Hepatocyte (in vitro differentiated cells): ENCODE measurements around the gene CACNA1C. TPM values are rescaled to one million over a fixed set of nuclear protein-coding genes. Genes with fewer than 3 reads are reported as not detected.

Experiments
- DNase-seq: peaks from one replicate; pipeline ENCODE4 v3.0.0-alpha.2; 2016; ENCODE audit warnings: low spot score
- H2AFZ ChIP-seq: fragments of 200-600 bp; sonication (generic); 2 replicates; pipeline ENCODE4 v1.6.0; 2016; ENCODE audit warnings: antibody characterized with exemption, mild to moderate bottlenecking
- H3K27ac ChIP-seq: fragments of 200-600 bp; sonication (generic); 2 replicates; pipeline ENCODE4 v1.5.1; 2016; ENCODE audit warnings: mild to moderate bottlenecking
- H3K27me3 ChIP-seq: fragments of 200-600 bp; sonication (generic); 2 replicates; pipeline ENCODE4 v1.6.1; 2016
- H3K36me3 ChIP-seq: fragments of 200-600 bp; sonication (generic); replicated peaks from 2 replicates; pipeline ENCODE4 v1.5.1; 2016; ENCODE audit warnings: low read depth; ENCODE audit not compliant: insufficient read depth
- H3K4me1 ChIP-seq: fragments of 200-600 bp; sonication (generic); 2 replicates; pipeline ENCODE4 v1.5.1; 2016; ENCODE audit warnings: mild to moderate bottlenecking, moderate library complexity; ENCODE audit not compliant: insufficient read depth
- H3K4me2 ChIP-seq: fragments of 200-600 bp; sonication (generic); 2 replicates; pipeline ENCODE4 v1.6.0; 2016
- H3K4me3 ChIP-seq: fragments of 200-600 bp; sonication (generic); 2 replicates; pipeline ENCODE4 v1.5.1; 2016; ENCODE audit warnings: mild to moderate bottlenecking
- H3K79me2 ChIP-seq: fragments of 200-600 bp; sonication (generic); 2 replicates; pipeline ENCODE4 v1.6.0; 2017; ENCODE audit warnings: mild to moderate bottlenecking
- H3K9me2 ChIP-seq: fragments of 200-600 bp; sonication (generic); replicated peaks from 2 replicates; pipeline ENCODE4 v1.6.0; 2017; ENCODE audit warnings: mild to moderate bottlenecking; ENCODE audit not compliant: insufficient read depth
- H3K9me3 ChIP-seq: fragments of 200-600 bp; sonication (generic); 2 replicates; pipeline ENCODE4 v1.5.1; 2016; ENCODE audit warnings: low read depth, mild to moderate bottlenecking
- H4K20me1 ChIP-seq: fragments of 200-600 bp; sonication (generic); 2 replicates; pipeline ENCODE4 v1.6.0; 2016; ENCODE audit warnings: mild to moderate bottlenecking; ENCODE audit not compliant: insufficient read depth, poor library complexity, severe bottlenecking
- CTCF ChIP-seq: fragments of 200-600 bp; sonication (generic); IDR thresholded peaks from 2 replicates; pipeline ENCODE4 v1.5.1; 2016; ENCODE audit warnings: antibody characterized with exemption, mild to moderate bottlenecking; ENCODE audit not compliant: poor library complexity
- EZH2 ChIP-seq: fragments of 200-600 bp; sonication (generic); IDR thresholded peaks from 2 replicates; pipeline ENCODE4 v1.6.1; 2016; ENCODE audit warnings: antibody characterized with exemption, mild to moderate bottlenecking, borderline replicate concordance
- EZH2phosphoT487 ChIP-seq: fragments of 200-600 bp; sonication (generic); IDR thresholded peaks from one replicate; pipeline ENCODE4 v1.6.1; 2018; ENCODE audit warnings: antibody characterized with exemption, mild to moderate bottlenecking, low read depth, moderate library complexity; ENCODE audit not compliant: unreplicated experiment, severe bottlenecking
- WGBS: methylation state at CpG from one replicate; pipeline ENCODE4 v1.1.6; 2016; ENCODE audit warnings: low lambda C conversion rate; ENCODE audit errors: missing lambda C conversion rate; 5-methylcytosine and 5-hydroxymethylcytosine counted together
- polyA plus RNA-seq: library from polyadenylated mRNA; unstranded; fragments of >200 nt; fragmentation: Nextera tagmentation; extraction: Ambion mirVana; gene quantifications from 2 replicates; pipeline ENCODE4 v1.2.1, GENCODE V29; 2016
- total RNA-seq: library from RNA; depleted of rRNA; stranded (reverse); fragments of >200 nt; gene quantifications from 2 replicates; pipeline ENCODE4 v1.2.3, GENCODE V29; 2014

CACNA1C gene
- total and polyA plus RNA-seq, 2 experiments from 2014 or later = 3.2 to 4.0 TPM

DNA sequence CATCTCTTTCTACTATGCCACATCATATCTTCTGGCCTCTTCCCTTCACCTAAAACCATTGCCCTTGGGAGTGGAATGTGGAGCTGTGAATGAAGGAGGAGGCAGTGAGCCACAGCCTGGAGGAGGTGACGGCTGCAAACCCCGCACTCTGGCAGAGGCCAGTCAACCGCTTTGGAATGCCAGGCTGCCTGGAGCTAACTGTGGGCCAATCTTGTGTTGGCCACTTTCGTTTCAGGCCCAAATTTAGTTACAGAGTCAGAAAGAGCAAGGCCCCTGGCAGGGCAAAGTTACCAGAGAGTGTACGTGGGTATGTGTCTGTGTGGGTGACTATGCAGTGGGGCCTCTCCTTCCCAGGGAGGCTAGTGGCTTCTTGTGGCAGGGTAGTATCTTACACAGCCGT, 40.1 kb downstream of the CACNA1C start:
- no peaks in the 10 kb centered on the region for H3K36me3 ChIP-seq
- no peak overlapping the region for H3K4me2 ChIP-seq
- no peak overlapping the region for H2AFZ ChIP-seq
- peaks cover 11% of the 10 kb centered on the region for H3K4me1 ChIP-seq
- H3K9me2 ChIP-seq = no peaks in the 10 kb centered on the region
- no peaks in the 10 kb centered on the region for H3K79me2 ChIP-seq
- H3K4me3 ChIP-seq = no peak overlapping the region
- no peaks in the 10 kb centered on the region for H3K9me3 ChIP-seq
- TF ChIP-seq EZH2phosphoT487 = no peak
- TF ChIP-seq EZH2 = no peak
- TF ChIP-seq CTCF = no peak
- no peak overlapping the region for H3K27ac ChIP-seq
- 89% methylated on average over 6 of the region's 6 CpGs for WGBS
- DNase-seq = no peak
- H3K27me3 ChIP-seq = no peaks in the 10 kb centered on the region
- no peaks in the 10 kb centered on the region for H4K20me1 ChIP-seq

DNA sequence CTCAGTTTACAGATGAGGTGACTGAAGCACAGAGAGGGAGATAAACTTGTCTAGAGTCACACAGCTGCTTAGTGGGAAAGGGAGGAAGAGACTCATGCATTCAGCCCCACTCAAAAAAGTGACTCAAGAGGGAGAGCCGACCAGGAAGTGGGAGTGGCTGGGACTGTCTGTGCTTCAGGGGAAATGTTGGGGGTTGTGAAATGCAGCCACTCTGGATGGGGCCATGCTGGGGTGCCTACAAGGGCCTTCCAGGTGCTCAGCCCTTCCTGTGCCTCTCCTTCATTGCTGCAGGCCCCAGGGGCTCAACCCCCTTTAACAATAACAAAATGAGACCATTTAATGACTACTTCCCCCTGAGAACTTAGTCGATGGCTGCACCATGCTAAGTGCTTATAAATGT, 41.8 kb downstream of the CACNA1C start:
- Histone ChIP-seq H3K4me3 (no peak overlapping the region), H3K4me1 (peaks cover 15% of the 10 kb centered on the region), H3K9me2 (no peaks in the 10 kb centered on the region), H3K27me3 (no peaks in the 10 kb centered on the region), H3K79me2 (no peaks in the 10 kb centered on the region), H3K9me3 (no peaks in the 10 kb centered on the region), H3K36me3 (no peaks in the 10 kb centered on the region), H3K4me2 (no peak overlapping the region), H2AFZ (no peak overlapping the region), H3K27ac (no peak overlapping the region), H4K20me1 (no peaks in the 10 kb centered on the region)
- no peak for TF ChIP-seq EZH2phosphoT487
- no peak for DNase-seq
- WGBS = 29% methylated on average over 2 of the region's 2 CpGs

- peak overlapping the region; percentile 17 for H3K27ac ChIP-seq
- H3K4me3 ChIP-seq = no peak overlapping the region
- no peaks in the 10 kb centered on the region for H3K9me3 ChIP-seq
- WGBS = 84% methylated on average over 5 of the region's 5 CpGs
- peaks cover 15% of the 10 kb centered on the region for H3K4me1 ChIP-seq
- H3K4me2 ChIP-seq = no peak overlapping the region
- no peaks in the 10 kb centered on the region for H3K27me3 ChIP-seq
- DNase-seq = peak; percentile 10
- TF ChIP-seq EZH2phosphoT487 (no peak), EZH2 (no peak), CTCF (no peak)
- H3K79me2 ChIP-seq = no peaks in the 10 kb centered on the region
- H4K20me1 ChIP-seq = no peaks in the 10 kb centered on the region
- H3K36me3 ChIP-seq = no peaks in the 10 kb centered on the region
- no peaks in the 10 kb centered on the region for H3K9me2 ChIP-seq
- H2AFZ ChIP-seq = no peak overlapping the region
These were observed 43.1 kb downstream of the CACNA1C start for GRCh38 chr12:2095878-2096277.

DNA sequence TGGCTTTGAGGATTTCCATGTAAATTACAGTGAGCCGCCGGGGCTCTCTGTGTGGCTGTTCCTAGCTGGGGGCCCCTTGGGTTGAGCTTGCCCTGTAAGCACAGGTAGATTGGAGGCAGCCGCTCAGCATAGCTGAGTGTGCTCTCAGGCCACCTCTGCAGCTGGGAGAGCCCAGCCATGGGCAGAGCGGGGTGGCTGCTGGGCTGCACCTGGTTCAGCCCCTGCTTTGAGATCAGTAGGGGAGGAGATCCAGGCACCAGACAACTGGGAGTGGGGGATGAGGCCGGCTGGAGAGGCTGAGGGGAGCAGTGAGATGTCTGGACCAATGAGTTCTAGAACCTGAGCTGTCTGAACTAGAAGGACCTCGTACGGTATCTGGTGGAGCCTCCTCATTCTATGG, 44.8 kb downstream of the CACNA1C start:
- Histone ChIP-seq H3K79me2 (no peaks in the 10 kb centered on the region), H3K27me3 (no peaks in the 10 kb centered on the region), H4K20me1 (no peaks in the 10 kb centered on the region), H3K9me3 (no peaks in the 10 kb centered on the region), H3K36me3 (no peaks in the 10 kb centered on the region), H2AFZ (no peak overlapping the region), H3K27ac (no peak overlapping the region), H3K4me1 (peaks cover 15% of the 10 kb centered on the region), H3K9me2 (no peaks in the 10 kb centered on the region), H3K4me2 (no peak overlapping the region), H3K4me3 (no peak overlapping the region)
- no peak for DNase-seq
- 84% methylated on average over 7 of the region's 7 CpGs for WGBS
- TF ChIP-seq EZH2 (no peak), CTCF (no peak), EZH2phosphoT487 (no peak)
